ENCODE measurements around the gene TFF3.

DNA sequence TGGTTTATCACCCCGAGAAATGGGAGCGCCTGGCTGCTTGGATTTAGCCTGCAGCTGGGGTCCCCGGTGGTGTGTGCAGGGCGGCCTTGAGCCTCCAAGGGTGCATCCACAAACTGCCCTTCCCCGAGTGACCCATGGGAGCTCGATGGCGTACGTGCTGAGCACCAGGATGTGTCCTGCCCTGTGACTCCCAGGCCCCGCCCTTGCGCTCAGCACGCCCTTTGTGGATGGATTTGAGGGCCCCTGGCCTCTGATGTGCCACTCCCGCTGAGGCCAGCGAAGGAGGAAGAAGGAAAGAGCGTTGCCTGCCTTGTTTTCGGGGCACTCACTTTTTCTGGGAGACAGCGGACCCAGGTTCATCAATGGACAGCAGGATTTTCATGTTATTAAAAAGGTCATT, 1.7 kb upstream of the TFF3 start:
- TF ChIP-seq TARDBP (IDR thresholded peaks at IDR 0.05) (no peak), ARNT (IDR thresholded peaks at IDR 0.05) (no peak), BHLHE40 (IDR thresholded peaks at IDR 0.05; ENCODE audit: borderline replicate concordance) (no peak), HDGF (IDR thresholded peaks at IDR 0.05; ENCODE audit: borderline replicate concordance) (no peak)

All from HEK293T (cell line).